C4-2B (cell line): ENCODE results near the gene FERMT3.

Experiments
- CTCF ChIP-seq: fragments of 450-650 bp; conservative IDR thresholded peaks from 2 replicates; pipeline ENCODE4 v1.5.1; 2017; ENCODE audit warnings: mild to moderate bottlenecking
- ZFX ChIP-seq: fragments of 450-650 bp; IDR thresholded peaks from 2 replicates; pipeline ENCODE4 v1.6.1; 2017

GRCh38 chr11:64246871-64247728 lies 40.6 kb downstream of the FERMT3 start, which contains the start of gene PPP1R14B:
- TF ChIP-seq CTCF (no peak; the same call in 1 of the 2 replicates), ZFX (no peak)
